ENCODE results near the gene S100A1. TPM values are rescaled to one million over a fixed set of nuclear protein-coding genes. Genes with fewer than 3 reads are reported as not detected.
"Not testable (repeated sequence)": the region's sequence is repeated elsewhere in the genome, so short reads cannot be mapped to it uniquely, and the experiment has no call there.

Gene S100A1
- total and polyA plus RNA-seq, 2 of the 13 experiments (the other 11 are each of a cell fraction or from before 2014, with no cell fraction given) = 120 to 251 TPM

DNA sequence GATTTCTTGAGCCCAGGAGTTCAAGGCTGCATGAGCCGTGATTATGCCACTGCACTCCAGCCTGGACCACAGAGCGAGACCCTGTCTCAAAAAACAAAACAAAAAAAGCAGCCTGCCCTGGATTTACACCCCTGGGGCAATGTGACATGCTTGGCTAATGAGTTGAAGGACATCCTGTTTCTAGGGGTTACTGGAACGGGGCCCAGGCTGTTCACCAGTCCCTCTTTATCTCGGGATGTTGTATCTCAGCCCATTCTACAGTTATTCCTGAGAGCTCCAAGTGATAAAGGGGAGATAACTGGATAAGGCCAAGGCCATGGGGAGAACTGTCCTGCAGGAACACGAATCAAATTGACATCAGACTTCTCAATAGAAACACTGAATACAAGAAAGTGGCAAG is 40.9 kb upstream of the S100A1 start (continued):
- TF ChIP-seq, protein P1, sequence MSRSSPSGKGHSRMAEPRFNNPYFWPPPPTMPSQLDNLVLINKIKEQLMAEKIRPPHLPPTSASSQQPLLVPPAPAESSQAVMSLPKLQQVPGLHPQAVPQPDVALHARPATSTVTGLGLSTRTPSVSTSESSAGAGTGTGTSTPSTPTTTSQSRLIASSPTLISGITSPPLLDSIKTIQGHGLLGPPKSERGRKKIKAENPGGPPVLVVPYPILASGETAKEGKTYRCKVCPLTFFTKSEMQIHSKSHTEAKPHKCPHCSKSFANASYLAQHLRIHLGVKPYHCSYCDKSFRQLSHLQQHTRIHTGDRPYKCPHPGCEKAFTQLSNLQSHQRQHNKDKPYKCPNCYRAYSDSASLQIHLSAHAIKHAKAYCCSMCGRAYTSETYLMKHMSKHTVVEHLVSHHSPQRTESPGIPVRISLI (CRISPR knock-in tag; IDR thresholded peaks at IDR 0.05; ENCODE audit: borderline replicate concordance) = no peak
- TF ChIP-seq ZNF678 (CRISPR knock-in tag; IDR thresholded peaks at IDR 0.05) (no peak), HMG20A (CRISPR knock-in tag; IDR thresholded peaks at IDR 0.05; ENCODE audit: borderline replicate concordance) (no peak), HMGA1 (CRISPR knock-in tag; conservative IDR thresholded peaks at IDR 0.05) (no peak), ZNF549 (CRISPR knock-in tag; IDR thresholded peaks at IDR 0.05) (no peak)
- TF ChIP-seq, protein P2, sequence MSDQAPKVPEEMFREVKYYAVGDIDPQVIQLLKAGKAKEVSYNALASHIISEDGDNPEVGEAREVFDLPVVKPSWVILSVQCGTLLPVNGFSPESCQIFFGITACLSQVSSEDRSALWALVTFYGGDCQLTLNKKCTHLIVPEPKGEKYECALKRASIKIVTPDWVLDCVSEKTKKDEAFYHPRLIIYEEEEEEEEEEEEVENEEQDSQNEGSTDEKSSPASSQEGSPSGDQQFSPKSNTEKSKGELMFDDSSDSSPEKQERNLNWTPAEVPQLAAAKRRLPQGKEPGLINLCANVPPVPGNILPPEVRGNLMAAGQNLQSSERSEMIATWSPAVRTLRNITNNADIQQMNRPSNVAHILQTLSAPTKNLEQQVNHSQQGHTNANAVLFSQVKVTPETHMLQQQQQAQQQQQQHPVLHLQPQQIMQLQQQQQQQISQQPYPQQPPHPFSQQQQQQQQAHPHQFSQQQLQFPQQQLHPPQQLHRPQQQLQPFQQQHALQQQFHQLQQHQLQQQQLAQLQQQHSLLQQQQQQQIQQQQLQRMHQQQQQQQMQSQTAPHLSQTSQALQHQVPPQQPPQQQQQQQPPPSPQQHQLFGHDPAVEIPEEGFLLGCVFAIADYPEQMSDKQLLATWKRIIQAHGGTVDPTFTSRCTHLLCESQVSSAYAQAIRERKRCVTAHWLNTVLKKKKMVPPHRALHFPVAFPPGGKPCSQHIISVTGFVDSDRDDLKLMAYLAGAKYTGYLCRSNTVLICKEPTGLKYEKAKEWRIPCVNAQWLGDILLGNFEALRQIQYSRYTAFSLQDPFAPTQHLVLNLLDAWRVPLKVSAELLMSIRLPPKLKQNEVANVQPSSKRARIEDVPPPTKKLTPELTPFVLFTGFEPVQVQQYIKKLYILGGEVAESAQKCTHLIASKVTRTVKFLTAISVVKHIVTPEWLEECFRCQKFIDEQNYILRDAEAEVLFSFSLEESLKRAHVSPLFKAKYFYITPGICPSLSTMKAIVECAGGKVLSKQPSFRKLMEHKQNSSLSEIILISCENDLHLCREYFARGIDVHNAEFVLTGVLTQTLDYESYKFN (CRISPR knock-in tag; conservative IDR thresholded peaks at IDR 0.05) = no peak

DNA sequence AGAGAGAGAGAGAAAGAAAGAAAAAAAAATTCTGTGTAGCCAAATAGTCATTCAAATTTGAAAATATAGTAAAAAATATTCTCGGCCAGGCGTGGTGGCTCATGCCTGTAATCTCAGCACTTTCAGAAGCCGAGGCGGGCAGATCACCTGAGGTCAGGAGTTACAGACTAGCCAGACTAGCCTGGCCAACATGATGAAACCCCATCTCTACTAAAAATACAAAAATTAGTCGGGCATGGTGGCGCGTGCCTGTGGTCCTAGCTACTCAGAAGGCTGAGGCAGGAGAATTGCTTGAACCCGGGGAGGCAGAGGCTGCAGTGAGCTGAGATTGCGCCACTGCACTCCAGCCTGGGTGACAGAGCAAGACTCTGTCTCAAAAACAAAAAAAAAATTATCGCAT is 40.2 kb upstream of the S100A1 start:
- H3K36me3 ChIP-seq (replicated peaks in 1 of 2; ENCODE audit: control insufficient read depth in 1 of 2, insufficient read depth in 2 of 2, low read length in 2 of 2); intact Hi-C loops (cut with micrococcal nuclease; ENCODE audit: unreplicated experiment); H3K27ac ChIP-seq (ENCODE audit: extremely low read length, insufficient read depth, low read length); H4K20me1 ChIP-seq (ENCODE audit: insufficient read depth, low read length); H3K9me3 ChIP-seq (ENCODE audit: low read length); DNase-seq (ENCODE audit: low spot score); BruUV-seq (replicated peaks); H3K4me1 ChIP-seq (ENCODE audit: insufficient read depth, low read length); H2AFZ ChIP-seq (ENCODE audit: low read length); CTCF ChIA-PET (ENCODE audit: low intra/inter-chr PET ratio, low total read pairs); H3K4me2 ChIP-seq (ENCODE audit: low read depth, low read length); H3K9ac ChIP-seq (ENCODE audit: insufficient read depth, low read depth, low read length); in situ Hi-C loops (cut with HindIII; ENCODE audit: extremely low pct_ligation_motif_present, low pct_unique_long_range_greater_than_20kb); FAIRE-seq; H3K27me3 ChIP-seq (ENCODE audit: control insufficient read depth in 1 of 2, insufficient read depth in 2 of 2, low read length in 2 of 2); H3K4me3 ChIP-seq (replicated peaks in 1 of 3; ENCODE audit: insufficient read depth in 1 of 3, low read depth in 2 of 3, low read length in 3 of 3); ATAC-seq; H3K79me2 ChIP-seq (ENCODE audit: insufficient read depth, low read length): not testable (repeated sequence)
- POLR2A ChIA-PET = interaction anchor here (0.7 kb wide), 1 partner anchor 14 kb away, joined by 3 read pairs; no protein-coding TSS in a partner anchor
- 41% methylated on average over 10 of the region's 10 CpGs for WGBS (ENCODE audit: low lambda C conversion rate)
